DMS 273 treated with DMSO at 0.1 percent for 48 hours (cell line): ENCODE results near the gene RND3.
A peak's percentile ranks its signal among the peaks of the same experiment; 100 is the strongest.

Experiments
- DNase-seq: peaks from one replicate; lab custom pipeline; 2025; lab: John Stamatoyannopoulos, UW

RND3 gene

GRCh38 chr2:150487537-150488429 lies at the start of gene RND3:
Gene RND3 (minus strand): TSS chr2:150487667. CDS start chr2:150487417, 250 bp downstream.
- peak; percentile 96 for DNase-seq

DNA sequence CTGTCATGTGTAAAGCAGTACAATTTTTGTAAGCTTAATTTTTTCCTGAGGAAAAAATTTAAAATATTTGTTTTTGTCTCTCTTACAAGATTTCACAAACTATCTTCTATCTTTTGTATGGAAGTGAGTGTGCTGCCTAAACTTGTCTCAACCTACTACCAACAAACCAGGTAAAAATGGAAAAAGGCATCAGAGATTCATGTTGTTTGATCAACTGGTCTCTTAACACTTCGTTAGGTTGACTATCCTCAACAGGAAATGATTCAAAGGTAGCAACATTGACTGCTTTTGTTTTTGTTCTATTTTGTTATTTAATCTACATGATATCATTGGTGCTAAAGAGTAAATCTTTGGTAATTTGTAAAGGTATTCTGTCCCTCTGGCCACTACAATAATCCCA lies 47.7 kb upstream of the RND3 start:
- no peak for DNase-seq

- no peak for DNase-seq
Measured at GRCh38 chr2:150532879-150533278, 45.4 kb upstream of the RND3 start.

GRCh38 chr2:150532020-150532419 lies 44.6 kb upstream of the RND3 start:
- no peak for DNase-seq

GRCh38 chr2:150531591-150531990 lies 44.1 kb upstream of the RND3 start:
- no peak for DNase-seq

- DNase-seq = no peak
Measured at GRCh38 chr2:150530168-150530567, 42.7 kb upstream of the RND3 start.

DNA sequence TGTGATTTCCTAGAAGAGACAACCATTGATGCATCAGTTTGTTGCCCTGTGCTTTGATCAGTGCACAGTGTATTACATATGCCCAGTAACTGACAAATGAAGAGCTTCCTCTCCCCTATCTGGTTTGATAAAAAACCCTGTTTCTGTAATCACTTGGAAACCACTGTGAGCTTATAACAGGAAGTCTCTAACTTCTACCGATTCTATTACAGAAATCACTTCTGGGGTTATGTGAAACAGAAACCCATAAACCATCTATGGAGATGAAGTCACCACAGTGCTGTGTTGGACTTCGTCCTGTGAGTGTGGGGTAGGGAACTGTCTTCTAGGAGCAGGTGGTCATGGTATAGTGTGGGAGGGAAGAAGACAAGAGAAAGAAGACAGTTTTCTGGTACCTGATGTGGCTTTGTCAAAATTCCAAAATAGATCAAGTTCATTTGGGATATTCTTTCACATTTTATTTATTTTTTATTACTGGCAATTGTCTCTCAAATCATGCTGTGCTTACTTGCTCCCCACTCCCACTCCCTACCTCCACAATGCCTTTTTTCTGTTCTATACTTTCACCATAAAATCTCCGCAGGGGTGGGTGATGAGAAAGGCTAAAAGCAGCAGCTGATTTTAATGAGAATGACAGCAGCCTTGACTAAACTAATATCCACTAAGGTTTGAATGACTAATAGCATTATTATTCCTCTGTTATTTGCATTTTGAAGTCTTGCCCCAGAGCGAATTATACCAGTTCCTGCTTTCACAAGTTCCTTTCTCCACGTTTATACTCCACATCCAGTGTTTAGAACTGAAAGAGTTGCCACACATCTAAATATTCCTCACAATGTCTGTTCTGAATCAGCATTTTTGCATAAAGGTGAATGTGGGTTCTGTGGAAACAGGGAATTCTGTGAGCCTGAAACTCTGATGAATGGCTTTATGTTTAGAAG lies 41.7 kb upstream of the RND3 start:
- DNase-seq = no peak

DNA sequence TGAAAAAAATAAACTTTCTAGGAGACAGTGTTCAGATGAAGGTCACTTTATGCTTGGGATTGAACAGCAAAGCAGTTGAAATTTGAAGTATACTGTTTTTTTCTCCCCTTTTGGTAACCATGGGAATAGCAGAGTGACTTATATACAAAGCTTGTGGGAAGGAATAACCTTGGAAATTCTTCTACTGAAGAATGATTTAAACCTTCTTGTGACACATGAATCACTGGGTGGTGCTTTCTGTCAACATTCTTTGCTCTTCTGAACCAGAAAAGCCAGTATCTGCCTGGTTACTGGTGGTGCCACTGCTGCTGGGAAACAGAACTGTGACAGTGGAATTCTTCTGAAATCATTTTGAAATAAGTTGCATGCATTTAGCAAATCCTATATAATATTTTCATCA lies 39.4 kb upstream of the RND3 start:
- no peak for DNase-seq

- DNase-seq = no peak
Measured at GRCh38 chr2:150526006-150526405, 38.5 kb upstream of the RND3 start.

DNA sequence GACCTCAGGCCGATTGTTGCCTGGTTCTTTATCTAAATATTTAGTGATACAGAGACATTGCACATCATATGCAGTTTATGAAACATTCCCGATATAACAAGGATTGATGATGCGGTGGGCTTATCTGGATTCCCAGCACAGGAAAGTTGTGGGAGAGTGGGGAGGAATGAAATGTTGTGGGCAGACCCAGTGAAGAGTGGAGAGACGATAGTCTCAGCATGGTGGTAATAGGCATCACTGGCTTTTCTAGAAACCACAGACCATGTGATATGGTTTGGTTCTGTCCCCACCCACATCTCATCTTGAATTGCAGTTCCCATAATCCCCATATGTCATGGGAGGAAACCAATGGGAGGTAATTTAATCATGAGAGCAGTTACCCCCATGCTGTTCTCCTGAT lies 34.8 kb upstream of the RND3 start:
- DNase-seq = no peak

GRCh38 chr2:150520887-150521664 lies 33.6 kb upstream of the RND3 start:
- no peak for DNase-seq

GRCh38 chr2:150520033-150520432 lies 32.6 kb upstream of the RND3 start:
- DNase-seq = no peak

DNA sequence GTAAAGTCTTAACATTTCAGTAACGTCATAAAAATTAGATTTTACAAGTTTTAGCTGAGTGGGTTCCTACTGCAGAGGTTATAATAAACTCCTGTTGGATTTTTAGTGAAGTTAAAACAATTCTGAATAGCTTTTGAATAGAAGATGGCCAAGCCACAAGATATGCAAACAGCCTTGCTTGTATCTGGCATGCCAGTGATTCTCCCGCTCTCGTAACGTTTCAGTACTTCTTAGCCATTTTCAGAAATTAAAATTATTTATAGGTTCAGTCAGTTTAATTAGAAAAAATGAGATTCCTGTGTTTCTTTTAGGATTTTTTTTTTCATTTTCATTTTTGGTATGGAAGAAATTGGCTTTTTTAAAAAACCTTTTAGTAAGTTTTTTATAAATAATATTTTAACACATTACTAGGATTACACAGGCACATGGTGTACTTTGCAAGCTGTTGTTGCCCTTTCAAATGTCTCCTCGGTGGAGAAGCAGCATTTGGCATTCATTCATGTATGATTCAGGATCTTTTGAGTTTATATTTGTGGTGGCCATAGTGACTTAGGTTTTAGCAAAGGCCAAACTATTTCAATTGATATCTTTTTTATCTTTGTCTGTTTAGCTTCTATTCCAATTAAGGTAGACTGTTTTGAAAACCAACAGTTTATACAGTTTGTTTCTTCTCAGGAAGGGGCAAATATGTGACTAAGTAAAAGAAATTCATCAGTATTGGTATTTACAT lies 30.6 kb upstream of the RND3 start:
- DNase-seq = no peak

- DNase-seq = no peak
Measured at GRCh38 chr2:150513647-150514046, 26.2 kb upstream of the RND3 start.

GRCh38 chr2:150508497-150509137 lies 21.1 kb upstream of the RND3 start:
- DNase-seq = no peak

- DNase-seq = no peak
Measured at GRCh38 chr2:150507071-150507470, 19.6 kb upstream of the RND3 start.

DNA sequence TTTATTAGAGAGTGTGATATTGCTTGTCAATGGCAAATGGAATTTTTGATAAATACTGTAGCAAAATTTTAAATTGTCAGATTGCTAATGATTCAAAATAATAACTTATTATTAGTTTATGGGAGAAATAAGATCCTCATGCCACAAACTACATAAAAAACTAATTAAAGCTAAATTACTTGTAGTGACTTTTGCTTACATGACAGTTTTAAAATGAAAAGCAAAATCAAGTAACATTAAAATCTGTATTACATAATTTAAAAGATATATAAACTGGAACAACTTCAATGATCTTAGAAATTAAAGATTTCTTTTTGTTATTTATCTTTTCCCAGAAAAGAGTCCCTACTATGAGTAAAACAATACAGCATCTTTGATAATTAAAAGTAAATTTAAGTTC lies 17.7 kb upstream of the RND3 start:
- DNase-seq = no peak

GRCh38 chr2:150495993-150496627 lies 8.6 kb upstream of the RND3 start:
- DNase-seq = no peak

GRCh38 chr2:150495001-150495400 lies 7.5 kb upstream of the RND3 start:
- no peak for DNase-seq

- no peak for DNase-seq
Measured at GRCh38 chr2:150494234-150494945, 6.9 kb upstream of the RND3 start.
